ENCODE measurements around the gene ZBP1.

Gene ZBP1, protein sequence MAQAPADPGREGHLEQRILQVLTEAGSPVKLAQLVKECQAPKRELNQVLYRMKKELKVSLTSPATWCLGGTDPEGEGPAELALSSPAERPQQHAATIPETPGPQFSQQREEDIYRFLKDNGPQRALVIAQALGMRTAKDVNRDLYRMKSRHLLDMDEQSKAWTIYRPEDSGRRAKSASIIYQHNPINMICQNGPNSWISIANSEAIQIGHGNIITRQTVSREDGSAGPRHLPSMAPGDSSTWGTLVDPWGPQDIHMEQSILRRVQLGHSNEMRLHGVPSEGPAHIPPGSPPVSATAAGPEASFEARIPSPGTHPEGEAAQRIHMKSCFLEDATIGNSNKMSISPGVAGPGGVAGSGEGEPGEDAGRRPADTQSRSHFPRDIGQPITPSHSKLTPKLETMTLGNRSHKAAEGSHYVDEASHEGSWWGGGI

DNA sequence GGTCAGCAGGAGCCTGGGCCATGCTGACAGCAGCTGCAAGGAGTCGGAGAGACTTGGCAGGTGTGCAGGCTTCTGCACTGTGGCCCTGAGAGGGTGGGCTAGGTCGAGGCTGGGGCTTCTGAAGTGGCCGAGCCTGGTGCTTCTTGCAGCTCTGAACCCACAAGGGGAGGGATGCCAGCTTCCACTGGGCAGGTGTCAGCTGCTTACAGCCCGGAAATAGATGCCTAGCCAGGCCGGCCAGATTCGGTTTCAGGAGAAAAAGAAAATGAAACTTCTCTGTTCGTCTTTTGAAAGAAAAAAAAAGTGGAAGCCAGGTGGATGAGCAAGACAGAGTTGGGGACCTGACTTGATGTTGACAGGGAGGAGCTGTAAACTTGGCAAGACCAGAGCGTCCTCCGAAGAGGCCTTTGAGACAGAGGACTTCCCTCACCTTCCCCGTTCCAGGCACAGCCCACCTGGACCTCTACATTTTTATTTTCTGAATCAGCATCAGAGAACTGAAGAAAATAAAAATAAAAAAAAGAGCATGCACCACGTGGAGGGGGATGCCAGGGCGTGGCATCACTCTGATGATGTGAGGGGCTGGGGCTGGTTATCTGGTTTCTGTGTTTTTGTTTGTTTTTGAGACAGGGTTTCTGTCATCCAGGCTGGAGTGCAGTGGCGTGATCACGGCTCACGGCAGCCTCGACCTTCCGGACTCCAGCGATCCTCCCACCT lies at the start of gene ZBP1:
Gene ZBP1 (minus strand): TSS at position 153 of the 717 bp plus-strand sequence. CDS start 131 bp downstream, at position 22.
- TF ChIP-seq CTCF (IDR thresholded peaks at IDR 0.05) (no peak), ZFX (IDR thresholded peaks at IDR 0.05; ENCODE audit: borderline replicate concordance) (no peak)
- H3K27ac ChIP-seq, result no peak within 1 kb of the TSS

- H3K27ac ChIP-seq, result peak overlapping the region; percentile 93
- TF ChIP-seq ZFX (IDR thresholded peaks at IDR 0.05; ENCODE audit: borderline replicate concordance) (no peak), CTCF (IDR thresholded peaks at IDR 0.05) (no peak)
Observed at GRCh38 chr20:57669632-57670031, 49.4 kb upstream of the ZBP1 start.

DNA sequence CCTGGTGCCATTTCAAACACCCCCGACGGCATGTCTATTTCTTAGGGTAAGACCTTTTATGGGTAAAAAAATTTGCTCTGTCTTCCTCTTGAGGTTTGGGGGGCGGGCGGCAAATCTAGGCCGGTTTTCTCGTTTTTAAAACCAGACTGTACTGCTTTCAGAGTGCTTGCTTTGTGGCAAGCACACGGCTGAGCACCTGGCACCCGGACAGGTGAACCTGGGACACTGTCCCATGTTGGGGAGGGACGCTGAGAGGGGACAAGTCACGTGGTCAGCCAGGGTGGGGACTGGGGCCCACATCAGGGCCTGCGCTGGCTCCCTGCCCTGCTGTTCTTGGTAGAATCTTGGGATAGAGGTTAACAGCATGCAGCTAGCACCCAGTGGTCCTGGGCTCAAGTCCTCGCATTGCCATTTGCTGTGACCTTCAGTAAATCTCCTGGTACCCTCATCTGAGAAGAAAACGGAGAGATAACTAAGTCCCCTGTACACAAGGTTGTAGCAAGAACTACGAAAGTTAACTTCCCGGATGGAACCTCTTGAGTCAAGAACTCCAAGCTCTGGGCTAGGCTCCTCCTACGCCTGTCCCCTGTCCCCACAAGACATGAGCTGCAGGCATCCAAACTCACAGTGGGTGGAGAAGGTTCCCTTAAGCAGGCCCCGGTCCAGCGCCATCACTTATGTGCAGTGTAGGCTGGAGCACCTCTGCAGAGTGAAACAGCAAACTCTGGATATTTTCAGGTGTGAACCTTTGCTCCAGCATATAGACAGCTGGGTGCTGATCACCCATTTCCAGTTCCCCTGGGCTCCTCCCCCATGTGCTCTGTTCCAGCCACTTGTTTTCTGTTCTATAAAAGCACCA lies 47.9 kb upstream of the ZBP1 start:
- TF ChIP-seq CTCF (IDR thresholded peaks at IDR 0.05) (no peak), ZFX (IDR thresholded peaks at IDR 0.05; ENCODE audit: borderline replicate concordance) (no peak)
- H3K27ac ChIP-seq, result peak overlapping the region; percentile 93

- TF ChIP-seq CTCF (IDR thresholded peaks at IDR 0.05) (no peak), ZFX (IDR thresholded peaks at IDR 0.05; ENCODE audit: borderline replicate concordance) (no peak)
- H3K27ac ChIP-seq, result peak overlapping the region; percentile 93
Observed at GRCh38 chr20:57667388-57667787, 47.2 kb upstream of the ZBP1 start.

DNA sequence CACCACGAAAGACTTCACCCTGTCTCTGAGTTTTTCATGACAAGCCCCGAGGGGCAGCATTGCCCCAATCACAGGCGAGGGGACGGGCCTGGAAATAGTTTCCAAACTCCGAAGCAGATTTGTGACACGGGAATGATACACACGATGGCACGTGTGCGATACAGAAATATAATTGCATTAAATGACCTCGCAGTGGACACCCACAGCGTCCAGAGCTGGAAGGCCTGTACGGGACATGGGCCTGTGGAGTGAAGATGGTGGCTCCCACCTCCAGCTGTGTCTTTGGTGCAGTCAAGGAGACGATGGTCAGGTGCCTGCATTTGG lies 46.6 kb upstream of the ZBP1 start:
- peak overlapping the region; percentile 93 for H3K27ac ChIP-seq
- no peak for TF ChIP-seq CTCF (IDR thresholded peaks at IDR 0.05)
- no peak for TF ChIP-seq ZFX (IDR thresholded peaks at IDR 0.05; ENCODE audit: borderline replicate concordance)

DNA sequence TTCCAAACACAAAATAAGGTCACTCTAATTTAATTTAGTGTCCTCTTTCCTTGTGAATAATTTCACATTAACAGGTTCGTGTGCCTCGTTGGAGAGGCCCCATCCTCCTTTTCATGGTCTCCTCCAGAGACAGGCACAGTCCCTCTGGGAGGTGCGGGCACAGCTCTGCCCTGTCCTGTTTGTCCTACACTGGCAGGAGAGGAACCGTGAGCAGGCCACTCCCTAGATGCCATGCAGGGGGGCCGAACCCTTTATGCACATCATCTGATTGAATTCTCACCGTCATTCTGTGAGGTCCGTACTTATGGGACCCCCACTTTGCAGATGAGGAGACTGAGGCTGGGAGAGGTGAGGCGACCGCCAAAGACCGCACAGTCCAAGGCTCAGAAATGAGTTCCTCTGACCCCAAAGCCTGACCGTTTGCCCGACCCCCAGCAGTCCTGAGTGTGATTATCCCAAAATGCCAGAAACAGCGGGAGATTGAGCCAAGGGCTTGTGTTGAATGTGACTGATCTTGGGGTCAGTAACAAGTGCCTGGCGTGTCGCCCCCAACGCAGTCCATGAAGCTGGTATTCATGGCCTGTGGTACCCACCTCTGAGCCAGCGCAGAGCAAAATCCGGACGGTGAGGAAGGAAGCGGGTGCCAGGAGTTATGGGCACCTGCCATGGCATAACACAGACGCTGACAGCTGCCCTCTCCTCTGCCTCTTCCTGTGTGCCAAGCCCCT lies 46.0 kb upstream of the ZBP1 start:
- TF ChIP-seq CTCF (IDR thresholded peaks at IDR 0.05), result no peak
- TF ChIP-seq ZFX (IDR thresholded peaks at IDR 0.05; ENCODE audit: borderline replicate concordance), result no peak
- peak overlapping the region; percentile 93 for H3K27ac ChIP-seq

Data from 22Rv1 (cell line).